HG02840 (cell line): ENCODE results near the gene SUPT3H.

ENCODE experiments used
- ATAC-seq: cut with Tn5 transposase; IDR thresholded peaks from one replicate; pipeline ENCODE4 v1.9.1; 2021; ENCODE audit warnings: mild to moderate bottlenecking, moderate library complexity, moderate number of reproducible peaks; ENCODE audit not compliant: unreplicated experiment, low FRiP score

The SUPT3H gene

GRCh38 chr6:44820321-44820720, 557.4 kb downstream of the SUPT3H start:
- ATAC-seq: no peak

GRCh38 chr6:44811456-44811855, 566.3 kb downstream of the SUPT3H start:
- no peak for ATAC-seq

- ATAC-seq: no peak
Observed at GRCh38 chr6:44809258-44809657, 568.5 kb downstream of the SUPT3H start.

GRCh38 chr6:44808148-44808547, 569.6 kb downstream of the SUPT3H start:
- no peak for ATAC-seq

GRCh38 chr6:44806656-44807055, 571.1 kb downstream of the SUPT3H start:
- no peak for ATAC-seq

- ATAC-seq: no peak
Observed at GRCh38 chr6:44805238-44805846, 572.4 kb downstream of the SUPT3H start.

- no peak for ATAC-seq
Observed at GRCh38 chr6:44804546-44805159, 573.1 kb downstream of the SUPT3H start.

- no peak for ATAC-seq
Observed at GRCh38 chr6:44804016-44804415, 573.7 kb downstream of the SUPT3H start.

- no peak for ATAC-seq
Observed at GRCh38 chr6:44800784-44801592, 576.7 kb downstream of the SUPT3H start.

- no peak for ATAC-seq
Observed at GRCh38 chr6:44800171-44800783, 577.5 kb downstream of the SUPT3H start.

- ATAC-seq: no peak
Observed at GRCh38 chr6:44797746-44798145, 580.0 kb downstream of the SUPT3H start.

GRCh38 chr6:44795326-44795725, 582.4 kb downstream of the SUPT3H start:
- no peak for ATAC-seq

GRCh38 chr6:44789806-44790205, 587.9 kb downstream of the SUPT3H start:
- no peak for ATAC-seq

- ATAC-seq: no peak
Observed at GRCh38 chr6:44789061-44789460, 588.7 kb downstream of the SUPT3H start.

GRCh38 chr6:44788387-44788981, 589.2 kb downstream of the SUPT3H start:
- no peak for ATAC-seq

- no peak for ATAC-seq
Observed at GRCh38 chr6:44787254-44787834, 590.4 kb downstream of the SUPT3H start.

GRCh38 chr6:44785130-44785529, 592.6 kb downstream of the SUPT3H start:
- no peak for ATAC-seq

- ATAC-seq: no peak
Observed at GRCh38 chr6:44784195-44784594, 593.5 kb downstream of the SUPT3H start.

- no peak for ATAC-seq
Observed at GRCh38 chr6:44782892-44783291, 594.8 kb downstream of the SUPT3H start.

- ATAC-seq: no peak
Observed at GRCh38 chr6:44781912-44782597, 595.7 kb downstream of the SUPT3H start.
